ENCODE results near the gene KCNIP1.

- TF ChIP-seq CTCF (IDR thresholded peaks at IDR 0.05): no peak
- TF ChIP-seq POLR2A (IDR thresholded peaks at IDR 0.05): no peak
These were observed 279.9 kb downstream of the KCNIP1 start, which contains the start of gene GABRP for GRCh38 chr5:170783498-170784247.

Data from stomach (tissue), 4 donors.